Keratinocyte (primary cell): ENCODE measurements around the gene ZP1.

Experiments
- CTCF ChIP-seq, 3 experiments: IDR thresholded peaks in 1 of 3; conservative IDR thresholded peaks in 1 of 3; optimal IDR thresholded peaks in 1 of 3; 2 replicates in 2 of 3; 3 replicates in 1 of 3; pipeline versions ENCODE3 to v1.5.1; 2011; ENCODE audit warnings: low read length in 3 of 3, mild to moderate bottlenecking in 3 of 3, moderate library complexity in 2 of 3, control low read depth in 1 of 3, inconsistent platforms in 1 of 3; ENCODE audit not compliant: insufficient read depth in 2 of 3; ENCODE audit errors: extremely low read depth in 1 of 3
- EZH2 ChIP-seq: IDR thresholded peaks from one replicate; pipeline ENCODE4 v1.6.1; 2012; ENCODE audit warnings: inconsistent platforms, mild to moderate bottlenecking, low read length, moderate library complexity

GRCh38 chr11:60852982-60853950 lies 14.1 kb upstream of the ZP1 start:
- TF ChIP-seq EZH2 (no peak), CTCF (optimal IDR thresholded peaks at IDR 0.05 in 1 of 3, IDR thresholded peaks at IDR 0.05 in 1 of 3, conservative IDR thresholded peaks at IDR 0.05 in 1 of 3; ENCODE audit: extremely low read depth in 1 of 3, insufficient read depth in 2 of 3, low read length in 3 of 3) (no peak)
